ENCODE data around the gene CENPC. TPM values are rescaled to one million over a fixed set of nuclear protein-coding genes. Genes with fewer than 3 reads are reported as not detected.
"Not testable (repeated sequence)": the region's sequence is repeated elsewhere in the genome, so short reads cannot be mapped to it uniquely, and the experiment has no call there.

Gene CENPC
- total RNA-seq, 2 experiments from 2014 or later: 19.1 to 21.3 TPM

DNA sequence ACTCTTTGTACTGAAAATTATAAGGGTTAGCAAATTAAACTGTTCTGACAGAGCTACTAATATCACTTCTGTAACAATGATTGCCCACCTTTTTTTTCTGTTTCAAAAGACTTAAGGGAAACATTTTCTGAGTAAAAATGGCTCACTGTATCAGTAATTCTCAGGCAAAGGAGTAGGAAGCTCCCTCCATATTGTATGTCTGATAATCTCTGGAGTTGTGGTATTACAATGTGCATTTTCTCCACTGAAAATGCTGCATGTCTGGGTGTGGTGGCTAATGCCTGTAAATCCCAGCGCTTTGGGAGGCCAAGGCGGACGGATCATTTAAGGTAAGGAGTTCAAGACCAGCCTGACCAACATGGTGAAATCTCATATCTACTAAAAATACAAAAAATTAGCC is 8.8 kb upstream of the CENPC start:
- ChIA-PET CTCF (no interaction called here), POLR2A (no interaction called here)

DNA sequence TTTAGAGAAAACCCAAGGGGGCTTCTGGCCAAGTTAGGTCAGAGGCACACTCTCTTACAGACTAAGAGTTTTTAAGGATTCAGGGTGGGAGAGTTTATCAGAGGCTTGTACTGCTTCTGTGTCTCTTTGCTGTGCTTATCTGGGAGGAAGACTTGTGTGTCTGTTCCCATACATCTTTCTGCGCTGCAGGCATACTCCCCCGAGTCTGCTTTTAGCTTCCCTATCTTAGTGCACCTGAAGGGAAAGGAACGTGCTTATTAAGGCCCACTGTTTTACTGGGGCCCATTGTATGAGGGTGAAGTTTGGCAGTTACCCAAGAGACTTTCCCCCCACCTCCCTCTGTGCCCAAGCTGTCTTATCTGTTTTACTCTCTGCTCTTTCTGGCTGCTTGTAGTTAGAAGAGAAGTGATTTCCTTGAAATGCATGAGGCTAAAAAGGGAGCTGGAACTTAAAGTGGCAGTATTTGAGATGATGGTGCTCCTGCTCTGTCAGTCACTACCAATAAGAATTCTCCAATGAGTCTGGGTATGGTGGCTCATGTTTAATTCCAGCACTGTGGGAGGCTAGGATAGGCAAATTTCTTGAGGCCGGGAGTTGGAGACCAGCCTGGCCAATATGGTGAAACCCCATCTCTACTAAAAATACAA is 7.0 kb upstream of the CENPC start:
- CTCF ChIA-PET: not testable (repeated sequence)
- POLR2A ChIA-PET: interaction anchor here (0.6 kb wide), 1 partner anchor 769 kb away, joined by 10 read pairs; no protein-coding TSS in a partner anchor

DNA sequence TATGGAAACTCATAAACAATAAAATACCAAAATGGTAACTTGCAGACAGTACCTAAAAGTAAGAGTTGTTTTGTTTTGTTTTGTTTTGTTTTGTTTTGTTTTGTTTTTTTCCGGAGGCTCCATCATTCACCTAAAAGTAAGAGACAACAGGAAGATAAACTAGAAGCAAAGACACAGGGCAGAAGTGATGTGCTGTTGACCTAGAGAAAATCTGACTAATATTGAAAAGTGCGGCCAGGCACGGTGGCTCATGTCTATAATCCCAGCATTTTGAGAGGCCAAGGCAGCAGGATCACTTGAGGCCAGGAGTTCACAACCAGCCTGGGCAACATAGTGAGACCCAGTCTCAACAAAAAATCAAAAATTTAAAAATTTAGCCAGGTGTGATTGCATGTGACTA is 5.6 kb upstream of the CENPC start:
- POLR2A ChIA-PET: no interaction called here
- CTCF ChIA-PET: no interaction called here

DNA sequence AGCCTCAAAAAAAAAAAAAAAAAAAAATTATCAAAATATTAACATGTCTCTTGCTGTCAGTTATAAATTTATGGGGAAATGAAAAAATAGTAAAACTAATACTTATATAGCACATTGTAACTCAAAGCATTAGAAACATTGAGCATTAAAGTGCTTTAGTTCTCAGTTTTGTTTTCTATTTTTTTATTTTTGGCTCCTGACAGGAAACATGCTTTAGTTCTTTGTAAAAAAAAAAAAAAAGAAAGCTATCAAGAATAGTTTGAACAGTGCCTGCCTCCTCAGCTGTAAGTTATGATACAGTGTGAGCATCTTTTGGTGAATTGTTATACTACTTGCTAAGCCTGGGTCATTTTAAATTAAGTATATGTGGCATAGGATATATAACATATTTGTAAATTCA is 5.1 kb upstream of the CENPC start:
- CTCF ChIA-PET: no interaction called here
- POLR2A ChIA-PET: no interaction called here

DNA sequence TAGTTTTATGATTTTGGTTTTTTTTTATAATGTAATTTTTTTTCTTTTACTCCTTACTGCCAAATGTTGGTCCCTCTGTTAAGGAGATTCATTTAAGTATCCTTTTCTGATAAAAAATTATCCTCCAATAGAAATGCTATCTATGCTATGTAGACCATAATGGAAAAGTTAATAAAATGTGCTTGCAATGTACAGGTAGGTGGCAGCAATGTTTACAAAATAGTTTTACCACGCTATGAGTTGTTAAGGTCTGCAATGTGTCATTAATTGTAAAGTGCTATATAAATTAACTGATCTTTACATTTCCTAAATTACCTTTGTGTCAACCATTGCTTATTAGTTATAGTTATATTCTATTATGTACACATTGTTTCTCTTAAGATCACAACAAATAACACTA is 3.8 kb upstream of the CENPC start:
- POLR2A ChIA-PET: no interaction called here
- CTCF ChIA-PET: no interaction called here

DNA sequence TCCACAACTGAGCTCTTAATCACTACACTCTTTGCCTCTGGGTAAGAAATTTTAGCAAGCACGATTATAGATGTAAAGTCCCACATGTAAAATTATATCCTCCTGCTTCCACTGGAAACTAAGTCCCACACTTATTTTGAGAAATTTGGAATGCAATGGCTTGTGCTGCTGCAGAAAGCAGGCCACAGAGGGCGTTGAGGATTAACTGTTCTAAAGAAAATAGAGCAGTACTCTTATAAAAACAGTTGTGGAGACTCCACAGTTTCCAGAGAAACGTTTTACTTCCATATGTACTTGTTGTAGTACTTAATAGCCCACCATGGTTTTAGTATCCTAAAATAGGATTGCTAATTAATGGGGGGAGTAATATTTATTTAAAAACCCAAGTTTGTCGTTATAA is 1.7 kb upstream of the CENPC start:
- POLR2A ChIA-PET: no interaction called here
- CTCF ChIA-PET: no interaction called here

DNA sequence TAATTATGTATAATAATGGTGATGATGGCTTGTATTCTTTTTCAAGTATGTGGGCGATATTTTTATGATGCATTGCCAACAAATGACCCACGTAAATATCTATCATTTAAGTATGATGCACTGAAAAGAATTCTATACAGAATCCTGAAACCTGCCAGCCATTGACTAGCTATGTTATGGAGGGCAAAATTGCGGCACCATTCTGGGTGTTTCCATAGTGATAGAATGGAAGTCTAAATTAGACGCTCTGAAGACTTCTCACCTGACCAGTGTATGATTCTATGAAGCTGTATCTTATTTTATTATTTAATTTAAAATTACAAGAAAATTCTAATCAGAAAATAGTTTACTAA is 677 bp upstream of the CENPC start:
- CTCF ChIA-PET: no interaction called here
- POLR2A ChIA-PET: no interaction called here

DNA sequence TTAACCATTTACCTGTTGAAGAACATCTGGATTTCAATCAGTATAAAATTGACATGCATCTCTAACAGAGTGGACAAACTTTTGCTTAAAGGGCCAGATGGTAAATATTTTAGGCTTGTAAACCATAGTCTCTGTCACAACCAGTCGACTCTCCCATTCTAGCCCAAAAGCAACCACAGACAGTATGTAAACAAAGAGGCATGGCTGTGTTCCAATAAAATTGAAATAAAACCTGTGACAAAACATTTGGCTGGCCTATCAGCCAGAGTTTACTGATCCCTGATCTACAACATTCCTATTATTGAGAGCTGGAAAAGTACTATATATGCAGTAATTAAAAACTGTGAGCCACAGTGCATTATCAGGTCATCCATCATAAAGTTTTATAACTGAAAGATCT is 3.2 kb downstream of the CENPC start:
- ChIA-PET CTCF (no interaction called here), POLR2A (no interaction called here)

- ChIA-PET CTCF (no interaction called here), POLR2A (no interaction called here)
These were observed 5.5 kb downstream of the CENPC start for GRCh38 chr4:67539830-67540229.

DNA sequence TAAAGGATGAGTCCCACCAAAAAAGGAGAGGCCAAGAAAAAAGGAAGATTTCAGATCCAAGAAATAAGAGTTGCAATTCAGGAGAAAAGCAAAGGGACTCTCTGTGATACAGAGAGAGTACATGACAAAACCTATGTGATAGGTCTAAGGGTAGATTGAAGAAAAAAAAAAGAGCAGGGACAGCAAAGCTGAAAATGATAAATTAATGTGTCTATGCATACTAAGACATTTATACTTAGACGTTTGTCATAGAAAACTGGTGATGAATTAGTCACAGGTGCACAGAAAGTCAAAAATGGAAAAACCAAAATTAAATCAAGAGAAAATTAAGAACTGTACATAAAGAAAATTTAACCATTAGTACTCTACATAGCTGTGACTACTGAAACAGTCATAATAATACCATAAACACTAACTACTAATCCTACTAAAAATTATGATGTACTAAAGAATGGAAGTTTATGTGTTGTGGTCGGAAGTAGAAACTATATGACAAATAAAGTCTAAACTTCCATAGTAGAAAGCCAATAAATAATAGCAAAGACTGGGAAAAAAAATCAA is 9.9 kb downstream of the CENPC start:
- CTCF ChIA-PET: no interaction called here
- POLR2A ChIA-PET: no interaction called here

DNA sequence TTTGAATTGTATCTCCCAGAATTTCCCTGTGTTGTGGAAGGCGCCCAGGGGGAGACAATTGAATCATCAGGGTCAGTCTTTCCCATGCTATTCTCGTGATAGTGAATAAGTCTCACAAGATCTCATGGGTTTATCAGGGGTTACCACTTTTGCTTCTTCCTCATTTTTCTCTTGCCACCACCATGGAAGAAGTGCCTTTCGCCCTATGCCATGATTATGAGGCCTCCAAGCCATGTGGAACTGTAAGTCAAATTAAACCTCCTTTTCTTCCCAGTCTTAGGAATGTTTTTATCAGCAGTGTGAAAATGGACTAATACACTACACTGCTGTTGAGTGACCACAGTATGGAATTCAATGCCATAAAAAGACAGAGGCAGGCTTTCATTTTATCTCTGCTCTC is 12.2 kb downstream of the CENPC start:
- CTCF ChIA-PET: no interaction called here

DNA sequence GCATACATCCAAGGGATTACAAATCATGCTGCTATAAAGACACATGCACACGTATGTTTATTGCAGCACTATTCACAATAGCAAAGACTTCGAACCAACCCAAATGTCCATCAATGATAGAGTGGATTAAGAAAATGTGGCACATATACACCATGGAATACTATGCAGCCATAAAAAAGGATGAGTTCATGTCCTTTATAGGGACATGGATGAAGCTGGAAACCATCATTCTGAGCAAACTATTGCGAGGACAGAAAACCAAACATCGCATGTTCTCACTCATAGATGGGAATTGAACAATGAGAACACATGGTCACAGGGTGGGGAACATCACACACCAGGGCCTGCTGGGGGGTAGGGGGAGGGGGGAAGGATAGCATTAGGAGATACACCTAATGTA is 12.9 kb downstream of the CENPC start:
- CTCF ChIA-PET, POLR2A ChIA-PET: not testable (repeated sequence)

More for the DNA sequence above, 12.2 kb downstream of the CENPC start:
- POLR2A ChIA-PET: no interaction called here

- POLR2A ChIA-PET: no interaction called here
- CTCF ChIA-PET: no interaction called here
These were observed 13.8 kb downstream of the CENPC start for GRCh38 chr4:67531379-67531962.

DNA sequence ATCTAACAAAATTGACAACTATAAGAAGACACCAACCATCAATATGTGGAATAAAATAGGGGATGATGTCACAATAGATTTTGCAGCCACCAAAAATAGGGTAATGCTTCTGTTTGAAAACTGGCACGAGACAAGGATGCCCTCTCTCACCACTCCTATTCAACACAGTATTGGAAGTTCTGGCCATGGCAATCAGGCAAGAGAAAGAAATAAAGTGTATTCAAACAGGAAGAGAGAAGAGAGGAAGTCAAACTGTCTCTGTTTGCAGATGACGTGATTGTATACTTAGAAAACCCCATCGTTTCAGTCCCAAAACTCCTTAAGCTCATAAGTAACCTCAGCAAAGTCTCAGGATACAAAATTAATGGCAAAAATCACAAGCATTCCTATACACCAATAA is 21.2 kb downstream of the CENPC start:
- POLR2A ChIA-PET, CTCF ChIA-PET: not testable (repeated sequence)

GRCh38 chr4:67522851-67523671 is 22.2 kb downstream of the CENPC start:
- ChIA-PET POLR2A (no interaction called here), CTCF (no interaction called here)

GRCh38 chr4:67522230-67522629 is 23.1 kb downstream of the CENPC start:
- ChIA-PET POLR2A (no interaction called here), CTCF (no interaction called here)

DNA sequence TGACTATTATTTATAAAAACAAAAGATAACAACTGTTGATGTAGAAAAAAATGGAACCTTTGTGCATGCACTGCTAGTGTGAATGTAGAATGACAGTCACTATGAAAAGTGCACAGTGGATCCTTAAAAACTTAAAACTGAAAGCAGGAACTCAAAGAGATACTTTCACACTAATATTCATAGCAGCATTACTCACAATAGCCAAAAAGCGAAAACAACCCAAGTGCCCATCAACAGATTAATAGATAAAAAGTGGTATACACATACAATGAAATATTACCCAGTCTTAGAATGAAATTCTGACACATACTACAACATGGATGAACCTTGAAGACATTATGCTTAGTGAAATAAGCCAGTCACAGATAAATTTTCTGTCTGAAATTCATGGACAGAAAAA is 23.8 kb downstream of the CENPC start:
- CTCF ChIA-PET: no interaction called here
- POLR2A ChIA-PET: no interaction called here

GRCh38 chr4:67520141-67520540 is 25.2 kb downstream of the CENPC start:
- ChIA-PET CTCF (no interaction called here), POLR2A (no interaction called here)

GRCh38 chr4:67512501-67512900 is 32.8 kb downstream of the CENPC start:
- ChIA-PET POLR2A (no interaction called here), CTCF (no interaction called here)

- ChIA-PET CTCF (no interaction called here), POLR2A (no interaction called here)
These were observed 44.9 kb downstream of the CENPC start for GRCh38 chr4:67500373-67500772.

- ChIA-PET CTCF (no interaction called here), POLR2A (no interaction called here)
These were observed 45.5 kb downstream of the CENPC start for GRCh38 chr4:67499799-67500198.
